Smooth muscle cell (in vitro differentiated cells): ENCODE results near the gene SLIT3. TPM values are rescaled to one million over a fixed set of nuclear protein-coding genes. Genes with fewer than 3 reads are reported as not detected.

Experiments used
- DNase-seq: peaks from one replicate; lab custom pipeline; 2025; ENCODE audit not compliant: unreplicated experiment; lab: John Stamatoyannopoulos, UW
- H2AFZ ChIP-seq: fragments of 200-600 bp; sonication (generic); 2 replicates; pipeline ENCODE4 v1.6.0; 2016; ENCODE audit warnings: antibody characterized with exemption, low read depth, mild to moderate bottlenecking
- H3F3A ChIP-seq: fragments of 200-600 bp; sonication (generic); 2 replicates; pipeline ENCODE4 v1.6.0; 2017; ENCODE audit warnings: antibody characterized with exemption, low read depth
- H3K27ac ChIP-seq: fragments of 200-600 bp; sonication (generic); 2 replicates; pipeline ENCODE4 v1.5.1; 2016; ENCODE audit warnings: low read depth, mild to moderate bottlenecking
- H3K27me3 ChIP-seq: fragments of 200-600 bp; sonication (generic); 2 replicates; pipeline ENCODE4 v1.6.1; 2016; ENCODE audit warnings: low read depth, mild to moderate bottlenecking
- H3K36me3 ChIP-seq: fragments of 200-600 bp; sonication (generic); 2 replicates; pipeline ENCODE4 v1.5.1; 2016; ENCODE audit warnings: low read depth
- H3K4me1 ChIP-seq: fragments of 200-600 bp; sonication (generic); 2 replicates; pipeline ENCODE4 v1.5.1; 2016; ENCODE audit warnings: low read depth
- H3K4me2 ChIP-seq: fragments of 200-600 bp; sonication (generic); 2 replicates; pipeline ENCODE4 v1.6.0; 2016; ENCODE audit warnings: mild to moderate bottlenecking
- H3K4me3 ChIP-seq: fragments of 200-600 bp; sonication (generic); 2 replicates; pipeline ENCODE4 v1.5.1; 2016; ENCODE audit warnings: mild to moderate bottlenecking
- H3K79me2 ChIP-seq: fragments of 200-600 bp; sonication (generic); 2 replicates; pipeline ENCODE4 v1.6.0; 2016; ENCODE audit warnings: low read depth, mild to moderate bottlenecking
- H3K9ac ChIP-seq: fragments of 200-600 bp; sonication (generic); 2 replicates; pipeline ENCODE4 v1.6.0; 2016; ENCODE audit warnings: low read depth
- H3K9me3 ChIP-seq: fragments of 200-600 bp; sonication (generic); replicated peaks from 2 replicates; pipeline ENCODE4 v1.5.1; 2016; ENCODE audit warnings: low read depth
- H4K20me1 ChIP-seq: fragments of 200-600 bp; sonication (generic); 2 replicates; pipeline ENCODE4 v1.6.0; 2016; ENCODE audit warnings: low read depth
- CTCF ChIP-seq: fragments of 200-600 bp; sonication (generic); IDR thresholded peaks from 2 replicates; pipeline ENCODE4 v1.5.1; 2017; ENCODE audit warnings: borderline replicate concordance, mild to moderate bottlenecking, antibody characterized with exemption; ENCODE audit not compliant: insufficient read depth, poor library complexity, severe bottlenecking
- WGBS: methylation state at CpG from one replicate; pipeline ENCODE4 v1.1.7; 2016; ENCODE audit warnings: low lambda C conversion rate; 5-methylcytosine and 5-hydroxymethylcytosine counted together
- polyA plus RNA-seq: library from polyadenylated mRNA; unstranded; fragments of >200 nt; fragmentation: Nextera tagmentation; extraction: Ambion mirVana; gene quantifications from 2 replicates; pipeline ENCODE4 v1.2.1, GENCODE V29; 2016
- total RNA-seq: library from RNA; depleted of rRNA; stranded (reverse); fragments of >200 nt; gene quantifications from 2 replicates; pipeline ENCODE4 v1.2.3, GENCODE V29; 2014

SLIT3 gene
- total and polyA plus RNA-seq, 2 experiments from 2014 or later, result 25.4 to 29.5 TPM

- H3K9me3 ChIP-seq, result no peaks in the 10 kb centered on the region
- no peak overlapping the region for H2AFZ ChIP-seq
- H3K4me3 ChIP-seq, result no peak overlapping the region
- no peak overlapping the region for H3K9ac ChIP-seq
- no peak overlapping the region for H3K27ac ChIP-seq
- H3K4me1 ChIP-seq, result peaks cover 12% of the 10 kb centered on the region
- no peaks in the 10 kb centered on the region for H3K27me3 ChIP-seq
- H3K79me2 ChIP-seq, result no peaks in the 10 kb centered on the region
- no peaks in the 10 kb centered on the region for H3K36me3 ChIP-seq
- H3F3A ChIP-seq, result no peaks in the 10 kb centered on the region
- no peak for DNase-seq
- 87% methylated on average over 2 of the region's 2 CpGs for WGBS
- H3K4me2 ChIP-seq, result no peak overlapping the region
- TF ChIP-seq CTCF, result no peak
- H4K20me1 ChIP-seq, result no peaks in the 10 kb centered on the region
Observed at GRCh38 chr5:169062690-169063089, 238.2 kb downstream of the SLIT3 start.

DNA sequence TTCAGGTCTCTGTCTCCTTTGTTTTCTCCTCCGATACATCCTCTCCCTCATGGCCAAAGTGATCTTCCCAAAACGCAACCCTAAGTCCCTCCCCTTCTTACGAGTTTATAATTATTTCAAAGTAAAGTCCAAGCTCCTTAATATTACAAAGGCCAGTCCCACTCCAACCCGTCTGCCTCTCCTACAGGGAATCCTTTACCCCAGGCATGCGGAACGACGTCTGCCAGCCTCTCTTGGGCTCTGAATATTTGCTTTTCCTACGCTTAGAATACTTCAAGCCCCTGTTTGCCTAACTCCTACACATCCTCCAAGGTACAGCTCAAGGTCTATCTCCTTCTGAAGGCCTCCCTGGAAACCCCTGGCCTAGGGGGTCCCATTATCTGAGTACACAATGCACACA, 246.4 kb downstream of the SLIT3 start:
- no peak overlapping the region for H2AFZ ChIP-seq
- peaks cover 3% of the 10 kb centered on the region for H3F3A ChIP-seq
- H3K9ac ChIP-seq, result no peak overlapping the region
- 94% methylated on average over 8 of the region's 8 CpGs for WGBS
- H3K27ac ChIP-seq, result no peak overlapping the region
- TF ChIP-seq CTCF, result no peak
- DNase-seq, result no peak
- H3K9me3 ChIP-seq, result no peaks in the 10 kb centered on the region
- no peaks in the 10 kb centered on the region for H3K27me3 ChIP-seq
- H3K4me2 ChIP-seq, result no peak overlapping the region
- no peaks in the 10 kb centered on the region for H3K36me3 ChIP-seq
- peaks cover 20% of the 10 kb centered on the region for H3K4me1 ChIP-seq
- no peaks in the 10 kb centered on the region for H3K79me2 ChIP-seq
- H3K4me3 ChIP-seq, result no peak overlapping the region
- no peaks in the 10 kb centered on the region for H4K20me1 ChIP-seq

GRCh38 chr5:169052207-169052606, 248.7 kb downstream of the SLIT3 start:
- H3K27ac ChIP-seq, result no peak overlapping the region
- no peak overlapping the region for H2AFZ ChIP-seq
- H3K79me2 ChIP-seq, result no peaks in the 10 kb centered on the region
- peak overlapping the region; percentile 33 for H3K4me2 ChIP-seq
- no peaks in the 10 kb centered on the region for H3K27me3 ChIP-seq
- H3F3A ChIP-seq, result peaks cover 3% of the 10 kb centered on the region
- no peaks in the 10 kb centered on the region for H4K20me1 ChIP-seq
- no peaks in the 10 kb centered on the region for H3K36me3 ChIP-seq
- H3K9me3 ChIP-seq, result no peaks in the 10 kb centered on the region
- no peak overlapping the region for H3K9ac ChIP-seq
- no peak for TF ChIP-seq CTCF
- peaks cover 27% of the 10 kb centered on the region for H3K4me1 ChIP-seq
- H3K4me3 ChIP-seq, result no peak overlapping the region
- DNase-seq, result no peak
- 25% methylated on average over 3 of the region's 3 CpGs for whole genome bisulfite sequencing

DNA sequence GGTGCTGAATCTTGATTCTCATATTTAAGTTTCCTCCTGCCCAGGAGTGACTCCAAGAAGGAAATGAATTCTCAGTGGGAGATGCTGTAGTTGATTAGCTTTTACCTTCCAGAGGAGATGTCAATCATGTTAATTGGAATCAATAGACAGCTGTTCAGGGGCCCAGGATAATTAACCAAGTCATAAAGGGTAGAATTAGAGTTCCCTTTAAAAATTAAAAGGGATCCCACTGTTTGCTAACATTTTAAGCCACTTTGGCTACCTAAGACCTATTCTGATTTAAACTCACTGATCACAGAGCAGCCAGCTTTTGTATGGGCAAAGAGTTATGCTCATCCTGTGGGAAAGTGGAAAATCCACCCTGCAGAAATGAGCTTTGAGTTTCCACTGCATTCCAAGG, 249.6 kb downstream of the SLIT3 start:
- H2AFZ ChIP-seq, result no peak overlapping the region
- H3F3A ChIP-seq, result peaks cover 3% of the 10 kb centered on the region
- H3K9me3 ChIP-seq, result no peaks in the 10 kb centered on the region
- no peak overlapping the region for H3K4me2 ChIP-seq
- DNase-seq, result no peak
- H3K4me1 ChIP-seq, result peaks cover 27% of the 10 kb centered on the region
- H3K79me2 ChIP-seq, result no peaks in the 10 kb centered on the region
- H3K4me3 ChIP-seq, result no peak overlapping the region
- no peaks in the 10 kb centered on the region for H3K27me3 ChIP-seq
- no peak overlapping the region for H3K9ac ChIP-seq
- no peaks in the 10 kb centered on the region for H3K36me3 ChIP-seq
- no peaks in the 10 kb centered on the region for H4K20me1 ChIP-seq
- no peak for TF ChIP-seq CTCF
- H3K27ac ChIP-seq, result no peak overlapping the region
